Esophagus muscularis mucosa (tissue), 4 donors: ENCODE results near the gene EXOSC5. TPM values are rescaled to one million over a fixed set of nuclear protein-coding genes. Genes with fewer than 3 reads are reported as not detected.

ENCODE experiments used
- DNase-seq: peaks from one replicate; pipeline ENCODE4 v3.0.0-alpha.2; 2017; ENCODE audit errors: extremely low spot score
- H3K27ac ChIP-seq, 4 donors: fragments of 200-600 bp; sonication (generic); replicated peaks in 1 of 4; 1 replicate in 3 of 4; 2 replicates in 1 of 4; pipeline ENCODE4 v1.5.1; 2016 to 2019; ENCODE audit warnings: mild to moderate bottlenecking in 1 of 4
- H3K27me3 ChIP-seq, 4 donors: fragments of 200-600 bp; sonication (generic); one replicate each; pipeline versions ENCODE4 v1.5.1 to v1.6.0; 2016 to 2019
- H3K36me3 ChIP-seq, 4 donors: fragments of 200-600 bp; sonication (generic); one replicate each; pipeline ENCODE4 v1.5.1; 2016 to 2019
- H3K4me1 ChIP-seq, 4 donors: fragments of 200-600 bp; sonication (generic); one replicate each; pipeline ENCODE4 v1.5.1; 2016 to 2019
- H3K4me3 ChIP-seq, 4 donors: fragments of 200-600 bp; sonication (generic); 1 replicate in 2 of 4; 2 replicates in 2 of 4; pipeline ENCODE4 v1.5.1; 2016 to 2019; ENCODE audit warnings: mild to moderate bottlenecking in 4 of 4, moderate library complexity in 1 of 4
- H3K9me3 ChIP-seq, 4 donors: fragments of 200-600 bp; sonication (generic); 1 replicate in 3 of 4; 2 replicates in 1 of 4; pipeline ENCODE4 v1.5.1; 2016 to 2019
- EP300 ChIP-seq: sonication (generic); formaldehyde crosslinking; IDR thresholded peaks from one replicate; pipeline ENCODE4 v1.6.1; 2017; ENCODE audit warnings: antibody characterized with exemption
- POLR2A ChIP-seq: fragments of 450-650 bp; IDR thresholded peaks from one replicate; pipeline ENCODE4 v1.6.1; 2017; ENCODE audit warnings: antibody characterized with exemption, moderate library complexity, mild to moderate bottlenecking, low read depth
- POLR2AphosphoS5 ChIP-seq, 2 donors: sonication (generic); formaldehyde crosslinking; IDR thresholded peaks; one replicate each; pipeline ENCODE4 v1.6.1; 2017; ENCODE audit warnings: antibody characterized with exemption in 2 of 2
- WGBS: methylation state at CpG from one replicate; pipeline ENCODE4 v1.1.5; 2018; 5-methylcytosine and 5-hydroxymethylcytosine counted together
- intact Hi-C: fragments of 100-400 bp; cut with DNase I; formaldehyde crosslinking; loops from one replicate; pipeline ENCODE4 v1.15.1; 2023
- total RNA-seq, 4 donors: library from RNA; depleted of rRNA; stranded (reverse); fragments of >200 nt; gene quantifications; one replicate each; pipeline versions ENCODE4 v1.1.0 to v1.2.1, GENCODE V29; 2016
- TF ChIP-seq, protein P1 (sequence below), 3 experiments: fragments of 200-600 bp in 2 of 3; fragments of 450-650 bp in 1 of 3; sonication (generic) in 2 of 3; IDR thresholded peaks; one replicate each; pipeline ENCODE4 v1.5.1; 2017 to 2019; ENCODE audit warnings: antibody characterized with exemption in 3 of 3, mild to moderate bottlenecking in 2 of 3, moderate library complexity in 1 of 3

The EXOSC5 gene
- total RNA-seq, 4 donors from 2014 or later: 11.2 to 15.2 (median 13.2) TPM

DNA sequence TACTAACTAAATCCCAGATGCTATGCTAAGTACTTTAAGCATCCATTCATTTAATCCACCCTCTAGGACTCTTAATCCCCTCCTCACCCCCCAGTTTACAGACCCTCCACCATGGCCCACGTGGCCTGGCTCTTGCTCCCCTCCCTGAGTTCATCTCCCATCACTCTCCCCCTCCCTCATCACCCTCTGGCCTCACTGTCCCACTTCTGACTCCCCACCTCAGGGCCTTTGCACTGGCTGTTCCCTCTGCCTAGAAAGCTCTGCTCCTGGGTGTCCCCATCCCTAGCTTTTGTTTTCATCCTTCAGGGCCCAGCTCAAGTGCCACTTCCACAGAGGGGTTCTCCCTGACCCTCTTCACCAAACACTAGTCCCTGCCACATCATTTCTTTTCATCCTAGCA lies 37.4 kb downstream of the EXOSC5 start:
- Histone ChIP-seq H3K4me1 (peaks cover 6 to 26% (median 18%) of the 10 kb centered on the region in 4 donors), H3K9me3 (no peaks in the 10 kb centered on the region), H3K27ac (no peak overlapping the region), H3K36me3 (no peaks in the 10 kb centered on the region), H3K27me3 (no peaks in the 10 kb centered on the region), H3K4me3 (no peak overlapping the region)
- no peak for DNase-seq
- TF ChIP-seq EP300: no peak
- TF ChIP-seq, protein P1, sequence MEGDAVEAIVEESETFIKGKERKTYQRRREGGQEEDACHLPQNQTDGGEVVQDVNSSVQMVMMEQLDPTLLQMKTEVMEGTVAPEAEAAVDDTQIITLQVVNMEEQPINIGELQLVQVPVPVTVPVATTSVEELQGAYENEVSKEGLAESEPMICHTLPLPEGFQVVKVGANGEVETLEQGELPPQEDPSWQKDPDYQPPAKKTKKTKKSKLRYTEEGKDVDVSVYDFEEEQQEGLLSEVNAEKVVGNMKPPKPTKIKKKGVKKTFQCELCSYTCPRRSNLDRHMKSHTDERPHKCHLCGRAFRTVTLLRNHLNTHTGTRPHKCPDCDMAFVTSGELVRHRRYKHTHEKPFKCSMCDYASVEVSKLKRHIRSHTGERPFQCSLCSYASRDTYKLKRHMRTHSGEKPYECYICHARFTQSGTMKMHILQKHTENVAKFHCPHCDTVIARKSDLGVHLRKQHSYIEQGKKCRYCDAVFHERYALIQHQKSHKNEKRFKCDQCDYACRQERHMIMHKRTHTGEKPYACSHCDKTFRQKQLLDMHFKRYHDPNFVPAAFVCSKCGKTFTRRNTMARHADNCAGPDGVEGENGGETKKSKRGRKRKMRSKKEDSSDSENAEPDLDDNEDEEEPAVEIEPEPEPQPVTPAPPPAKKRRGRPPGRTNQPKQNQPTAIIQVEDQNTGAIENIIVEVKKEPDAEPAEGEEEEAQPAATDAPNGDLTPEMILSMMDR (IDR thresholded peaks at IDR 0.05): no peak
- TF ChIP-seq POLR2A: no peak
- TF ChIP-seq POLR2AphosphoS5 (IDR thresholded peaks at IDR 0.05): no peak
- WGBS: 100% methylated on average over 1 of the region's 1 CpG
- intact Hi-C loops: no loop called here

DNA sequence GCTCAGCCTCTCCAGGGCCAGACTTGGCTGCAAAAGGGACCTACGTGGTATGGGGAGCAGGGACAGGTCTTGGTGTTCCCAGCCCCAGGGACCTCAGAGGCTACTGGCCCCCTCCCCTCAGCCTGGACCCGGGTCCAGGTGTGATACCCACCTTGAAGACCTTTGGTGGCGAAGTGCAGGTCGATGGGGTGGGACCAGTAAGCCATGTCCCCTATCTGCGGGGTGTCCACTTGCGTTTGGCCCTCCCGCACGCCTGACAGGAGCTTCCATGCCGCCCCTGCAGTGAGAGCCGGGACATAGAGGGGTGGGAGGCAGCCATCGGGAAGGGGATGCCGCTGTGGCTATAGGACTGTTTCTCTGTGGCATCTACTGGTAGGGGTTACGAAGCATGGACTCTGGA lies 39.4 kb downstream of the EXOSC5 start:
- WGBS: 92% methylated on average over 12 of the region's 13 CpGs
- intact Hi-C loops: no loop called here

GRCh38 chr19:41356984-41357739 lies 40.0 kb downstream of the EXOSC5 start:
- WGBS: 74% methylated on average over 11 of the region's 11 CpGs
- Histone ChIP-seq H3K36me3 (no peaks in the 10 kb centered on the region), H3K27me3 (peaks cover 0 to 6% (median 0%) of the 10 kb centered on the region in 4 donors), H3K4me3 (no peak overlapping the region), H3K27ac (no peak overlapping the region), H3K4me1 (peaks cover 9 to 29% (median 24%) of the 10 kb centered on the region in 4 donors), H3K9me3 (no peaks in the 10 kb centered on the region)
- no peak for DNase-seq
- TF ChIP-seq, protein P1 (IDR thresholded peaks at IDR 0.05): no peak
- TF ChIP-seq EP300 (no peak), POLR2AphosphoS5 (IDR thresholded peaks at IDR 0.05) (no peak), POLR2A (no peak)
- intact Hi-C loops: no loop called here

More for the DNA sequence above, 39.4 kb downstream of the EXOSC5 start:
- peaks cover 9 to 27% (median 21%) of the 10 kb centered on the region in 4 donors for H3K4me1 ChIP-seq
- H3K27ac ChIP-seq: no peak overlapping the region
- H3K9me3 ChIP-seq: no peaks in the 10 kb centered on the region
- H3K4me3 ChIP-seq: no peak overlapping the region
- DNase-seq: no peak
- peaks cover 0 to 6% (median 0%) of the 10 kb centered on the region in 4 donors for H3K27me3 ChIP-seq
- no peaks in the 10 kb centered on the region for H3K36me3 ChIP-seq
- TF ChIP-seq, protein P1 (IDR thresholded peaks at IDR 0.05): no peak
- no peak for TF ChIP-seq POLR2AphosphoS5 (IDR thresholded peaks at IDR 0.05)
- no peak for TF ChIP-seq EP300
- TF ChIP-seq POLR2A: no peak

- Histone ChIP-seq H3K27me3 (peaks cover 0 to 6% (median 0%) of the 10 kb centered on the region in 4 donors), H3K36me3 (no peaks in the 10 kb centered on the region), H3K9me3 (no peaks in the 10 kb centered on the region), H3K4me3 (no peak overlapping the region), H3K4me1 (peaks cover 9 to 41% (median 37%) of the 10 kb centered on the region in 4 donors), H3K27ac (no peak overlapping the region)
- WGBS: 54% methylated on average over 3 of the region's 3 CpGs
- TF ChIP-seq, protein P1 (IDR thresholded peaks at IDR 0.05): no peak
- intact Hi-C loops: no loop called here
- DNase-seq: no peak
Measured at GRCh38 chr19:41355802-41356201, 41.4 kb downstream of the EXOSC5 start.

DNA sequence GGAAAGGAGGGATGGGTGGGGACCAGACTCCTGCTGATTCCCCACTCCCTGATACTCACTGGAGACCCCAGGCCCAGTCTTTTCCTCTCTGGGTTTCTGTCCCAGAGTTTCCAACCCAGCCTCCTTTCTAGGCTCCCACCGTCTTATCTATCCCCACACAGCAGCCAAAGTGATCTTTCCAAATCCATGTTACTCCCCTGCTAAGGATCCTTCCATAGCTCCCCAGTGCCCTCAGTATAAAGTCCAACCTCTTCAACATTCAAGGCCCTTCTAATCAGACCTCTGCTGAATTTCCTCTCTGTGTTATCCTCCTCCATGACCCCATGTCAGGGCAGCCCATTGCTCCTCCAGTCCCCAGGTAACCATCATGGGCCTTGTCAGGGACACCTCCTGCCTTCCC lies 42.1 kb downstream of the EXOSC5 start:
- TF ChIP-seq EP300 (no peak), POLR2AphosphoS5 (IDR thresholded peaks at IDR 0.05) (no peak), POLR2A (no peak)
- TF ChIP-seq, protein P1 (IDR thresholded peaks at IDR 0.05): no peak
- 75% methylated on average over 1 of the region's 1 CpG for WGBS
- Histone ChIP-seq H3K27ac (peak overlapping the region in 2 of 4 donors; percentile 1 to 95), H3K9me3 (no peaks in the 10 kb centered on the region), H3K4me3 (no peak overlapping the region), H3K36me3 (no peaks in the 10 kb centered on the region), H3K4me1 (peaks cover 17 to 49% (median 45%) of the 10 kb centered on the region in 4 donors), H3K27me3 (peaks cover 0 to 6% (median 0%) of the 10 kb centered on the region in 4 donors)
- intact Hi-C loops: no loop called here
- no peak for DNase-seq
